HEK293T (cell line): ENCODE results near the gene VAMP7.

ENCODE experiments used
- CTCF ChIA-PET: fragments of 350-600 bp; formaldehyde crosslinking; extraction: SDS; loops from one replicate; lab custom pipeline; 2021; ENCODE audit warnings: antibody characterized with exemption, inconsistent platforms; lab: Yijun Ruan, JAX
- POLR2A ChIA-PET: fragments of 350-600 bp; formaldehyde crosslinking; extraction: SDS; loops from one replicate; lab custom pipeline; 2020; ENCODE audit warnings: antibody characterized with exemption, inconsistent platforms; lab: Yijun Ruan, JAX
- DNase-seq: peaks from one replicate; pipeline ENCODE4 v3.0.0; 2012; ENCODE audit warnings: mixed read lengths; ENCODE audit errors: extremely low spot score
- ARNT ChIP-seq: fragments of 450-650 bp; IDR thresholded peaks from 2 replicates; pipeline ENCODE4 v1.6.1; 2017; ENCODE audit warnings: mild to moderate bottlenecking
- BHLHE40 ChIP-seq: fragments of 450-650 bp; IDR thresholded peaks from 2 replicates; pipeline ENCODE4 v1.6.1; 2016; ENCODE audit warnings: mild to moderate bottlenecking, moderate library complexity, borderline replicate concordance
- CTBP1 ChIP-seq: fragments of 450-650 bp; IDR thresholded peaks from 2 replicates; pipeline ENCODE4 v1.6.1; 2016; ENCODE audit warnings: borderline replicate concordance
- ELF4 ChIP-seq: fragments of 450-650 bp; IDR thresholded peaks from 2 replicates; pipeline ENCODE4 v1.6.1; 2017; ENCODE audit warnings: antibody characterized with exemption
- FOXA1 ChIP-seq: fragments of 450-650 bp; IDR thresholded peaks from 2 replicates; pipeline ENCODE4 v1.6.1; 2016; ENCODE audit warnings: mild to moderate bottlenecking
- FOXK2 ChIP-seq: fragments of 450-650 bp; IDR thresholded peaks from 2 replicates; pipeline ENCODE4 v1.6.1; 2016; ENCODE audit warnings: mild to moderate bottlenecking
- FOXM1 ChIP-seq: fragments of 450-650 bp; IDR thresholded peaks from 2 replicates; pipeline ENCODE4 v1.6.1; 2017; ENCODE audit warnings: mild to moderate bottlenecking, borderline replicate concordance
- HDGF ChIP-seq: fragments of 450-650 bp; IDR thresholded peaks from 2 replicates; pipeline ENCODE4 v1.6.1; 2017; ENCODE audit warnings: antibody characterized with exemption, borderline replicate concordance
- L3MBTL2 ChIP-seq: fragments of 450-650 bp; conservative IDR thresholded peaks from 2 replicates; pipeline ENCODE4 v1.6.1; 2016; ENCODE audit warnings: mild to moderate bottlenecking
- LEF1 ChIP-seq: fragments of 450-650 bp; IDR thresholded peaks from 2 replicates; pipeline ENCODE4 v1.6.1; 2017; ENCODE audit warnings: mild to moderate bottlenecking, borderline replicate concordance
- NFRKB ChIP-seq: fragments of 450-650 bp; IDR thresholded peaks from 2 replicates; pipeline ENCODE4 v1.6.1; 2016; ENCODE audit warnings: mild to moderate bottlenecking, moderate library complexity
- PKNOX1 ChIP-seq: fragments of 450-650 bp; IDR thresholded peaks from 2 replicates; pipeline ENCODE4 v1.6.1; 2016
- SP1 ChIP-seq: fragments of 450-650 bp; IDR thresholded peaks from 2 replicates; pipeline ENCODE4 v1.6.1; 2017
- SUZ12 ChIP-seq: fragments of 450-650 bp; IDR thresholded peaks from 2 replicates; pipeline ENCODE4 v1.6.1; 2016; ENCODE audit warnings: mild to moderate bottlenecking
- TARDBP ChIP-seq: fragments of 450-650 bp; IDR thresholded peaks from 2 replicates; pipeline ENCODE4 v1.6.1; 2016
- ZNF384 ChIP-seq: fragments of 450-650 bp; IDR thresholded peaks from 2 replicates; pipeline ENCODE4 v1.6.1; 2016

VAMP7 gene

GRCh38 chrX:155867821-155868220 lies 13.3 kb upstream of the VAMP7 start:
- POLR2A ChIA-PET: no interaction called here
- no peak for DNase-seq
- CTCF ChIA-PET: no interaction called here
- TF ChIP-seq LEF1: no peak
- no peak for TF ChIP-seq HDGF
- TF ChIP-seq ARNT: no peak
- TF ChIP-seq FOXK2: no peak
- no peak for TF ChIP-seq ZNF384
- TF ChIP-seq L3MBTL2: no peak
- TF ChIP-seq TARDBP: no peak
- TF ChIP-seq CTBP1: no peak
- no peak for TF ChIP-seq SUZ12
- no peak for TF ChIP-seq BHLHE40
- no peak for TF ChIP-seq ELF4
- TF ChIP-seq NFRKB: no peak
- TF ChIP-seq SP1: no peak
- no peak for TF ChIP-seq FOXM1
- TF ChIP-seq PKNOX1: no peak
- no peak for TF ChIP-seq FOXA1

GRCh38 chrX:155870958-155871357 lies 10.2 kb upstream of the VAMP7 start:
- TF ChIP-seq TARDBP (no peak), SUZ12 (no peak), L3MBTL2 (no peak), FOXA1 (no peak), FOXK2 (no peak), ARNT (no peak), FOXM1 (no peak), LEF1 (no peak), HDGF (no peak), SP1 (no peak), ZNF384 (no peak), NFRKB (no peak), CTBP1 (no peak)
- DNase-seq: no peak
- POLR2A ChIA-PET: no interaction called here
- CTCF ChIA-PET: no interaction called here

- ChIA-PET POLR2A (no interaction called here), CTCF (no interaction called here)
Observed at GRCh38 chrX:155871934-155872333, 9.2 kb upstream of the VAMP7 start.

GRCh38 chrX:155873188-155873587 lies 8.0 kb upstream of the VAMP7 start:
- ChIA-PET CTCF (no interaction called here), POLR2A (no interaction called here)
- no peak for TF ChIP-seq ARNT
- TF ChIP-seq CTBP1: no peak
- TF ChIP-seq FOXK2: no peak
- no peak for TF ChIP-seq HDGF
- no peak for TF ChIP-seq ELF4
- no peak for TF ChIP-seq SP1
- no peak for TF ChIP-seq LEF1
- no peak for TF ChIP-seq FOXA1
- no peak for TF ChIP-seq NFRKB
- TF ChIP-seq TARDBP: no peak
- no peak for TF ChIP-seq FOXM1
- no peak for TF ChIP-seq BHLHE40
- TF ChIP-seq SUZ12: no peak
- no peak for TF ChIP-seq ZNF384
- TF ChIP-seq L3MBTL2: no peak
- TF ChIP-seq PKNOX1: no peak
- no peak for DNase-seq

More at GRCh38 chrX:155871934-155872333, 9.2 kb upstream of the VAMP7 start:
- no peak for DNase-seq
- TF ChIP-seq SP1 (no peak), LEF1 (no peak), NFRKB (no peak), PKNOX1 (no peak), BHLHE40 (no peak), CTBP1 (no peak)

- DNase-seq: no peak
- TF ChIP-seq LEF1 (no peak), FOXA1 (no peak), BHLHE40 (no peak), FOXM1 (no peak), TARDBP (no peak), SUZ12 (no peak), ELF4 (no peak), FOXK2 (no peak), L3MBTL2 (no peak), CTBP1 (no peak), HDGF (no peak), SP1 (no peak), PKNOX1 (no peak)
- ChIA-PET POLR2A (no interaction called here), CTCF (no interaction called here)
Observed at GRCh38 chrX:155874571-155875244, 6.4 kb upstream of the VAMP7 start.

GRCh38 chrX:155876704-155877103 lies 4.4 kb upstream of the VAMP7 start:
- TF ChIP-seq SUZ12 (no peak), NFRKB (no peak), TARDBP (no peak), ELF4 (no peak), CTBP1 (no peak), FOXK2 (no peak), FOXM1 (no peak), ZNF384 (no peak), ARNT (no peak), LEF1 (no peak), FOXA1 (no peak), L3MBTL2 (no peak)
- ChIA-PET POLR2A (no interaction called here), CTCF (no interaction called here)
- DNase-seq: no peak
